ENCODE results near the gene FHIT.
"Not testable (repeated sequence)": the region's sequence is repeated elsewhere in the genome, so short reads cannot be mapped to it uniquely, and the experiment has no call there.

The FHIT gene

GRCh38 chr3:61052851-61053250 is 198.4 kb downstream of the FHIT start:
- FAIRE-seq (no peak), DNase-seq (ENCODE audit: insufficient read length, low spot score) (no peak)
- no peak for TF ChIP-seq CTCF (IDR thresholded peaks at IDR 0.05; ENCODE audit: insufficient read depth, missing control alignments)

- no peak for TF ChIP-seq CTCF (IDR thresholded peaks at IDR 0.05; ENCODE audit: insufficient read depth, missing control alignments)
- FAIRE-seq (no peak), DNase-seq (ENCODE audit: insufficient read length, low spot score) (no peak)
Observed at GRCh38 chr3:61051666-61052065, 199.6 kb downstream of the FHIT start.

GRCh38 chr3:61045169-61045568 is 206.1 kb downstream of the FHIT start:
- DNase-seq (ENCODE audit: insufficient read length, low spot score) = not testable (repeated sequence)

GRCh38 chr3:61043156-61043555 is 208.1 kb downstream of the FHIT start:
- FAIRE-seq = no peak
- no peak for DNase-seq (ENCODE audit: insufficient read length, low spot score)
- TF ChIP-seq CTCF (IDR thresholded peaks at IDR 0.05; ENCODE audit: insufficient read depth, missing control alignments) = no peak

More at GRCh38 chr3:61045169-61045568, 206.1 kb downstream of the FHIT start:
- not testable (repeated sequence) for FAIRE-seq

- TF ChIP-seq CTCF (IDR thresholded peaks at IDR 0.05; ENCODE audit: insufficient read depth, missing control alignments) = no peak
- FAIRE-seq = no peak
- DNase-seq (ENCODE audit: insufficient read length, low spot score) = no peak
Observed at GRCh38 chr3:61040618-61041017, 210.6 kb downstream of the FHIT start.

GRCh38 chr3:61035573-61035972 is 215.7 kb downstream of the FHIT start:
- DNase-seq (ENCODE audit: insufficient read length, low spot score) (no peak), FAIRE-seq (no peak)
- no peak for TF ChIP-seq CTCF (IDR thresholded peaks at IDR 0.05; ENCODE audit: insufficient read depth, missing control alignments)

- DNase-seq (ENCODE audit: insufficient read length, low spot score) (no peak), FAIRE-seq (no peak)
- no peak for TF ChIP-seq CTCF (IDR thresholded peaks at IDR 0.05; ENCODE audit: insufficient read depth, missing control alignments)
Observed at GRCh38 chr3:61032991-61033390, 218.3 kb downstream of the FHIT start.

- FAIRE-seq = no peak
- TF ChIP-seq CTCF (IDR thresholded peaks at IDR 0.05; ENCODE audit: insufficient read depth, missing control alignments) = no peak
- no peak for DNase-seq (ENCODE audit: insufficient read length, low spot score)
Observed at GRCh38 chr3:61031503-61031902, 219.7 kb downstream of the FHIT start.

Measured in D721Med (cell line).